MCF 10A (cell line): ENCODE measurements around the gene AREG. TPM values are rescaled to one million over a fixed set of nuclear protein-coding genes. Genes with fewer than 3 reads are reported as not detected.
A peak's percentile ranks its signal among the peaks of the same experiment; 100 is the strongest.

Experiments used
- BruUV-seq: library from RNA; stranded (reverse); fragments of 400-500 nt; replicated peaks from 2 replicates; lab custom pipeline; 2021; lab: Mats Ljungman, UMichigan
- CTCF ChIA-PET: fragments of 300-600 bp; sonication (Branson Sonifier 250); formaldehyde crosslinking; extraction: SDS; loops from one replicate; lab custom pipeline; 2021; ENCODE audit warnings: antibody characterized with exemption, inconsistent platforms; lab: Yijun Ruan, JAX
- POLR2A ChIA-PET: fragments of 300-600, 350-650 bp; sonication (Branson Sonifier 250); formaldehyde crosslinking; extraction: SDS; loops from one replicate; lab custom pipeline; 2020; ENCODE audit warnings: antibody characterized with exemption, inconsistent platforms; lab: Yijun Ruan, JAX
- DNase-seq: peaks from one replicate; pipeline ENCODE4 v3.0.0-alpha.2; 2018; ENCODE audit not compliant: unreplicated experiment
- H3K27ac Mint-ChIP-seq: one replicate; pipeline ENCODE4 v1.8.0; 2022; ENCODE audit warnings: mild to moderate bottlenecking, low read depth, mixed read lengths; ENCODE audit not compliant: unreplicated experiment
- H3K27me3 Mint-ChIP-seq: one replicate; pipeline ENCODE4 v1.8.0; 2022; ENCODE audit warnings: mixed read lengths; ENCODE audit not compliant: insufficient read depth, unreplicated experiment
- H3K36me3 Mint-ChIP-seq: one replicate; pipeline ENCODE4 v1.8.0; 2022; ENCODE audit warnings: mild to moderate bottlenecking, moderate library complexity, mixed read lengths; ENCODE audit not compliant: insufficient read depth, unreplicated experiment
- H3K4me1 Mint-ChIP-seq: one replicate; pipeline ENCODE4 v1.8.0; 2022; ENCODE audit warnings: mixed read lengths; ENCODE audit not compliant: insufficient read depth, unreplicated experiment
- H3K4me3 Mint-ChIP-seq: one replicate; pipeline ENCODE4 v1.8.0; 2022; ENCODE audit warnings: mild to moderate bottlenecking, moderate library complexity, mixed read lengths; ENCODE audit not compliant: unreplicated experiment
- H3K9me3 Mint-ChIP-seq: one replicate; pipeline ENCODE4 v1.8.0; 2022; ENCODE audit warnings: mixed read lengths; ENCODE audit not compliant: unreplicated experiment
- CTCF ChIP-seq: fragments of 200-600 bp; IDR thresholded peaks from one replicate; pipeline ENCODE4 v1.8.0; 2022; ENCODE audit warnings: antibody characterized with exemption, mild to moderate bottlenecking; ENCODE audit not compliant: unreplicated experiment
- intact Hi-C: fragments of 100-400 bp; cut with micrococcal nuclease; formaldehyde crosslinking; loops from 2 replicates; pipeline ENCODE4 v1.14.1; 2022
- total RNA-seq: library from RNA; stranded (reverse); gene quantifications from 2 replicates; pipeline ENCODE4 v1.2.3, GENCODE V29; 2022

The AREG gene
- total RNA-seq, 1 experiment from 2014 or later: 1,878 TPM

- Mint-ChIP-seq H3K36me3 (no peaks in the 10 kb centered on the region), H3K4me1 (peaks cover 22% of the 10 kb centered on the region), H3K4me3 (peak overlapping the region; percentile 57), H3K27me3 (no peaks in the 10 kb centered on the region), H3K27ac (peak overlapping the region; percentile 84), H3K9me3 (no peaks in the 10 kb centered on the region)
- CTCF ChIA-PET: interaction anchor here (3.4 kb wide), 1 partner anchor 11 kb away, joined by 25 read pairs; the partner anchor contains the start of gene AREG
- no peak for DNase-seq
- TF ChIP-seq CTCF: no peak
- no TSS peak for BruUV-seq
- intact Hi-C loops: loop anchor here (1.0 kb wide), 1 partner anchor 12 kb away; the partner anchor contains the start of gene AREG
- POLR2A ChIA-PET: interaction anchor here (0.7 to 8.5 kb wide), 10 partner anchors 10 to 1202 kb away, joined by 3 to 186 read pairs (median 8); partner anchors contain the start of gene AREG
These were observed 11.3 kb upstream of the AREG start for GRCh38 chr4:74433541-74434172.

GRCh38 chr4:74435296-74435695 lies 9.6 kb upstream of the AREG start:
- no peak overlapping the region for H3K4me3 Mint-ChIP-seq
- no TSS peak for BruUV-seq
- ChIA-PET POLR2A (interaction anchor here (0.6 to 3.7 kb wide), 10 partner anchors 9 to 194 kb away, joined by 3 to 23 read pairs (median 4); partner anchors contain the start of gene AREG), CTCF (interaction anchor here (0.6 to 3.4 kb wide), 6 partner anchors 10 to 114 kb away, joined by 3 to 25 read pairs (median 4); partner anchors contain the start of gene AREG)
- no peak overlapping the region for H3K27ac Mint-ChIP-seq
- no peak for DNase-seq
- intact Hi-C loops: no loop called here
- no peaks in the 10 kb centered on the region for H3K27me3 Mint-ChIP-seq
- H3K9me3 Mint-ChIP-seq: no peaks in the 10 kb centered on the region
- no peaks in the 10 kb centered on the region for H3K36me3 Mint-ChIP-seq
- H3K4me1 Mint-ChIP-seq: peaks cover 15% of the 10 kb centered on the region
- no peak for TF ChIP-seq CTCF

GRCh38 chr4:74437866-74438265 lies 7.1 kb upstream of the AREG start:
- Mint-ChIP-seq H3K27ac (no peak overlapping the region), H3K9me3 (no peaks in the 10 kb centered on the region), H3K4me3 (no peak overlapping the region), H3K4me1 (peaks cover 17% of the 10 kb centered on the region), H3K27me3 (no peaks in the 10 kb centered on the region), H3K36me3 (no peaks in the 10 kb centered on the region)
- POLR2A ChIA-PET: interaction anchor here (0.7 to 1.1 kb wide), 3 partner anchors 12 to 28 kb away, joined by 3 to 4 read pairs (median 3); no protein-coding TSS in a partner anchor
- TF ChIP-seq CTCF: no peak
- BruUV-seq: no TSS peak
- intact Hi-C loops: no loop called here
- no peak for DNase-seq
- CTCF ChIA-PET: interaction anchor here (1.4 kb wide), 1 partner anchor 36 kb away, joined by 3 read pairs; no protein-coding TSS in a partner anchor

- no peaks in the 10 kb centered on the region for H3K27me3 Mint-ChIP-seq
- POLR2A ChIA-PET: interaction anchor here (1.1 kb wide), 1 partner anchor 13 kb away, joined by 4 read pairs; no protein-coding TSS in a partner anchor
- no TSS peak for BruUV-seq
- H3K27ac Mint-ChIP-seq: no peak overlapping the region
- intact Hi-C loops: no loop called here
- TF ChIP-seq CTCF: no peak
- H3K4me1 Mint-ChIP-seq: peaks cover 15% of the 10 kb centered on the region
- H3K4me3 Mint-ChIP-seq: no peak overlapping the region
- H3K36me3 Mint-ChIP-seq: no peaks in the 10 kb centered on the region
- H3K9me3 Mint-ChIP-seq: no peaks in the 10 kb centered on the region
- CTCF ChIA-PET: no interaction called here
- DNase-seq: no peak
These were observed 6.3 kb upstream of the AREG start for GRCh38 chr4:74438661-74439060.
